Measurements from ENCODE around the gene FXYD7. TPM values are rescaled to one million over a fixed set of nuclear protein-coding genes. Genes with fewer than 3 reads are reported as not detected.

FXYD7 gene
- total RNA-seq, 1 experiment from 2014 or later = 0.90 TPM

- peak overlapping the region; percentile 74 for H3K4me3 Mint-ChIP-seq (ENCODE audit: low read depth, unreplicated experiment)
- H3K36me3 Mint-ChIP-seq (ENCODE audit: insufficient read depth, unreplicated experiment) = peaks cover 53% of the 10 kb centered on the region
- no peaks in the 10 kb centered on the region for H3K9me3 Mint-ChIP-seq (ENCODE audit: low read depth, unreplicated experiment)
- H3K4me1 Mint-ChIP-seq (ENCODE audit: low read depth, unreplicated experiment) = peaks cover 64% of the 10 kb centered on the region
- no peak for DNase-seq
- CTCF ChIA-PET = interaction anchor here (0.7 to 2.5 kb wide), 4 partner anchors 10 to 32 kb away, joined by 3 to 11 read pairs (median 5); no protein-coding TSS in a partner anchor
- no peak overlapping the region for H3K27ac Mint-ChIP-seq (ENCODE audit: unreplicated experiment)
- BruUV-seq (replicated peaks) = no TSS peak
- no peaks in the 10 kb centered on the region for H3K27me3 Mint-ChIP-seq (ENCODE audit: unreplicated experiment)
- intact Hi-C loops (cut with micrococcal nuclease; ENCODE audit: unreplicated experiment) = no loop called here
- TF ChIP-seq, protein P1, sequence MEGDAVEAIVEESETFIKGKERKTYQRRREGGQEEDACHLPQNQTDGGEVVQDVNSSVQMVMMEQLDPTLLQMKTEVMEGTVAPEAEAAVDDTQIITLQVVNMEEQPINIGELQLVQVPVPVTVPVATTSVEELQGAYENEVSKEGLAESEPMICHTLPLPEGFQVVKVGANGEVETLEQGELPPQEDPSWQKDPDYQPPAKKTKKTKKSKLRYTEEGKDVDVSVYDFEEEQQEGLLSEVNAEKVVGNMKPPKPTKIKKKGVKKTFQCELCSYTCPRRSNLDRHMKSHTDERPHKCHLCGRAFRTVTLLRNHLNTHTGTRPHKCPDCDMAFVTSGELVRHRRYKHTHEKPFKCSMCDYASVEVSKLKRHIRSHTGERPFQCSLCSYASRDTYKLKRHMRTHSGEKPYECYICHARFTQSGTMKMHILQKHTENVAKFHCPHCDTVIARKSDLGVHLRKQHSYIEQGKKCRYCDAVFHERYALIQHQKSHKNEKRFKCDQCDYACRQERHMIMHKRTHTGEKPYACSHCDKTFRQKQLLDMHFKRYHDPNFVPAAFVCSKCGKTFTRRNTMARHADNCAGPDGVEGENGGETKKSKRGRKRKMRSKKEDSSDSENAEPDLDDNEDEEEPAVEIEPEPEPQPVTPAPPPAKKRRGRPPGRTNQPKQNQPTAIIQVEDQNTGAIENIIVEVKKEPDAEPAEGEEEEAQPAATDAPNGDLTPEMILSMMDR (IDR thresholded peaks at IDR 0.05; ENCODE audit: unreplicated experiment) = no peak
Observed at GRCh38 chr19:35117799-35118198, 25.3 kb upstream of the FXYD7 start.

DNA sequence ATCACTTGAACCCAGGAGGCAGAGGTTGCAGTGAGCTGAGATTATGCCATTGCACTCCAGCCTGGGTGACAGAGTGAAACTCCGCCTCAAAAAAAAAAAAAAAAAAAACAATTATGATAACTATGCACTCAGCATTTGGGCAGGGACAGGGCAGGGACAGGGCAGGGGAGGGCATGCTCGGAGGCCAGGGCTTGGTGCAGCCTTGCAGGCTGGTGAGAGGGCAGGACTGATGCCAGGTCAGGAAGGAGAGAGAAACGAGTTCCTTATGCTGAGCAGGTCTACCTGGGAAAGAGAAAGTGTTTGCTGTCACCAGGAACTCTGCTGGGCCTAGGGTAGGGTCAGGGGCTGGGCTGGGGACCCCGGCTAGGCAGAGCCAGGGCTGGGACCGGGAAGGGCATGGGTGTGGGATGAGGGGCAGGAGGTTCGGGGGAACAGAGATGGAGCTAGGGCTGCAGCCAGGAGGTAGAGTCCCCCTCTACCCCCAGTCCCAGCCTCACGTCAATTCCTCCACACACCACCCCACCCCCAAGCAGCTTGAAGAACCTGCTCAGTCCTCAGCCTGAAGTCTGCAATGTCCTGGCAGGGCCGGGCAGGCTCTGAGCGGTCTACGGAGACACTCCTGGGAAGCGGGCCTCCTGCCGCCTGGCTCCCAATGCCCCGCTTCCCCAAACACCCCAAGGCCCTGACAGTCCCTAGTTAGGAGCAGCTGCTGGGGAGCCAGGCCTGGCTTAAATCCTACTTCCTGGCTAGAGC lies 24.6 kb upstream of the FXYD7 start:
- peaks cover 53% of the 10 kb centered on the region for H3K36me3 Mint-ChIP-seq (ENCODE audit: insufficient read depth, unreplicated experiment)
- no peaks in the 10 kb centered on the region for H3K9me3 Mint-ChIP-seq (ENCODE audit: low read depth, unreplicated experiment)
- TF ChIP-seq, protein P1 (IDR thresholded peaks at IDR 0.05; ENCODE audit: unreplicated experiment) = no peak
- no TSS peak for BruUV-seq (replicated peaks)
- H3K4me3 Mint-ChIP-seq (ENCODE audit: low read depth, unreplicated experiment) = peak overlapping the region; percentile 74
- peaks cover 66% of the 10 kb centered on the region for H3K4me1 Mint-ChIP-seq (ENCODE audit: low read depth, unreplicated experiment)
- DNase-seq = no peak
- intact Hi-C loops (cut with micrococcal nuclease; ENCODE audit: unreplicated experiment) = no loop called here
- no peak overlapping the region for H3K27ac Mint-ChIP-seq (ENCODE audit: unreplicated experiment)
- H3K27me3 Mint-ChIP-seq (ENCODE audit: unreplicated experiment) = no peaks in the 10 kb centered on the region
- CTCF ChIA-PET = interaction anchor here (0.5 to 1.0 kb wide), 5 partner anchors 17 to 115 kb away, joined by 3 to 5 read pairs (median 4); no protein-coding TSS in a partner anchor

- CTCF ChIA-PET = interaction anchor here (0.5 kb wide), 1 partner anchor 29 kb away, joined by 4 read pairs; no protein-coding TSS in a partner anchor
- intact Hi-C loops (cut with micrococcal nuclease; ENCODE audit: unreplicated experiment) = no loop called here
- Mint-ChIP-seq H3K4me3 (ENCODE audit: low read depth, unreplicated experiment) (no peak overlapping the region), H3K27ac (ENCODE audit: unreplicated experiment) (peak overlapping the region; percentile 21), H3K9me3 (ENCODE audit: low read depth, unreplicated experiment) (no peaks in the 10 kb centered on the region), H3K36me3 (ENCODE audit: insufficient read depth, unreplicated experiment) (peaks cover 60% of the 10 kb centered on the region), H3K4me1 (ENCODE audit: low read depth, unreplicated experiment) (peaks cover 73% of the 10 kb centered on the region), H3K27me3 (ENCODE audit: unreplicated experiment) (no peaks in the 10 kb centered on the region)
- no TSS peak for BruUV-seq (replicated peaks)
- TF ChIP-seq, protein P1 (IDR thresholded peaks at IDR 0.05; ENCODE audit: unreplicated experiment) = no peak
- DNase-seq = no peak
Observed at GRCh38 chr19:35119091-35119490, 24.0 kb upstream of the FXYD7 start.

DNA sequence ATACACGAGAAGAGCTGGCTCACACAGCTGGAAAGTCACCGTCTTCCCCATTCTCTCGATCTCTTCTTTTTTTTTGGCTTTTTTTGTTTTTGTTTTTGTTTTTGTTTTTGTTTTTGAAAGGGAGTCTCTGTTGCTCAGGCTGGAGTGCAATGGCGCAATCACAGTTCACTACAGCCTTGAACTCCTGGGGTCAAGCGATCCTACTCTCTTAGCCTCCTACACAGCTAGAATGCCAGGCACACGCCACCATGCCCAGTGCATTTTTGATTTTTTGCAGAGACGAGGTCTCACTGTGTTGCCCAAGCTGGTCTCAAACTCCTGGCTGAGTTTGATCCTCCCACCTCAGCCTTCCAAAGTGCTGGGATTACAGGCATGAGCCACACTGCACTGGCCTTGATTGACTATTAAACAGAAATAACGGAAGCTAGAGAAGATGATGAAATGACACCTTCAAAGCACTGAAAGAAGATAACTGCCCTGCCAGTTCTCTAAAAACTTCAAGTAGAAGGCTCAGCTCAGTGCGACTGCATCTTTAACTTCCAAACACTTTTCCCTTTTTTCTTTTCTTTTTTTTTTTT lies 23.4 kb upstream of the FXYD7 start:
- Mint-ChIP-seq H3K27ac (ENCODE audit: unreplicated experiment) (peak overlapping the region; percentile 21), H3K27me3 (ENCODE audit: unreplicated experiment) (no peaks in the 10 kb centered on the region), H3K9me3 (ENCODE audit: low read depth, unreplicated experiment) (no peaks in the 10 kb centered on the region), H3K36me3 (ENCODE audit: insufficient read depth, unreplicated experiment) (peaks cover 62% of the 10 kb centered on the region), H3K4me3 (ENCODE audit: low read depth, unreplicated experiment) (no peak overlapping the region), H3K4me1 (ENCODE audit: low read depth, unreplicated experiment) (peaks cover 73% of the 10 kb centered on the region)
- TF ChIP-seq, protein P1 (IDR thresholded peaks at IDR 0.05; ENCODE audit: unreplicated experiment) = no peak
- no peak for DNase-seq
- CTCF ChIA-PET = interaction anchor here (0.7 kb wide), 1 partner anchor 23 kb away, joined by 3 read pairs; no protein-coding TSS in a partner anchor
- intact Hi-C loops (cut with micrococcal nuclease; ENCODE audit: unreplicated experiment) = no loop called here
- BruUV-seq (replicated peaks) = TSS peak; percentile 1

Data from Calu3 (cell line).